Measurements from ENCODE around the gene AGT. TPM values are rescaled to one million over a fixed set of nuclear protein-coding genes. Genes with fewer than 3 reads are reported as not detected.
"Not testable (repeated sequence)": the region's sequence is repeated elsewhere in the genome, so short reads cannot be mapped to it uniquely, and the experiment has no call there.

Gene AGT
- polyA plus RNA-seq, 12 donors, result 4.3 to 33.9 (median 15.0) TPM; not detected in 1

DNA sequence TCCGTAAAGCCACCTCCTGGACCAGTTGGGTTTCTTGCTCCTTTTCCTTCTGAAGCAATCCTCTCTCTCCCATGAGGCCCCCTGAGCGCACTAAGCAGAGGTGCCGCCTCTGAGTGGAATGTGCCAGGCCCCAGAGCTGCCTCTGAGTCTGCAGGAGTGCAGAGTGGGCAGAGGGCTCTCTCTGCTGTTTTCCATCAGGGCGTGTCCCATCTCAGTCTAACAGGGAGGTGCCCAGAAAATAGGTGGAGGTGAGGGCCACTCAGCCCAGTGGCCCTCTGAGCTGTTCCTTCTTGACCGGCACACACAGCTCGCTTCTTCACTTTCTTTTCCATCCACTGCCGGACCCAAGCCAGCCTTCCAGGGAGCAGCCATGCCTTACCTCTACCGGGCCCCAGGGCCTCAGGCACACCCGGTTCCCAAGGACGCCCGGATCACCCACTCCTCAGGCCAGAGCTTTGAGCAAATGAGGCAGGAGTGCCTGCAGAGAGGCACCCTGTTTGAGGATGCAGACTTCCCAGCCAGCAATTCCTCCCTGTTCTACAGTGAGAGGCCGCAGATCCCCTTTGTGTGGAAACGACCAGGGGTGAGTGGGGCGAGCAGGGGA lies 33.3 kb upstream of the AGT start, which contains the start of gene CAPN9:
TSS of gene CAPN9 (plus strand) at position 262 of the 604 bp plus-strand sequence. CDS start at position 371, 109 bp downstream.
- DNase-seq, result no peak

GRCh38 chr1:230746617-230747016 lies 32.7 kb upstream of the AGT start:
- DNase-seq, result no peak

DNA sequence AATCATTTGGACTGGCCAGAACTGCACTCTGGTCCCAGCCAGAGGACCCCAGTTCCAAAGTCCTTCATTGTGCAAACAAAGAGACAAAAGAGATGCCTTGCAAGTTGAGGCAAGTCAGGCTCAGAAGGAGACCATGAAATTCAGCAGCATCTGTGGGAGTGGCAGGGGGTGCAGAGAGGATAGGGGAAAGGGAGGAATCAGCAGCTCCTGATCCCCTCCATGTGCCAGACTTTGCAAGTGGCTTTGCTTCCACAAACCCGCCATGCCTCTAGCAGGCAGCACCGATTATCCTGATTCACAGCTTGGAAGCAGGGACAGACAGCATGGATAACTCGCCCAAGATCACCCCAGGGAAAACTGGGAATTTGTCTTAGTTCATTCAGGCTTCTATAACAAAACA lies 31.1 kb upstream of the AGT start:
- no peak for DNase-seq

DNA sequence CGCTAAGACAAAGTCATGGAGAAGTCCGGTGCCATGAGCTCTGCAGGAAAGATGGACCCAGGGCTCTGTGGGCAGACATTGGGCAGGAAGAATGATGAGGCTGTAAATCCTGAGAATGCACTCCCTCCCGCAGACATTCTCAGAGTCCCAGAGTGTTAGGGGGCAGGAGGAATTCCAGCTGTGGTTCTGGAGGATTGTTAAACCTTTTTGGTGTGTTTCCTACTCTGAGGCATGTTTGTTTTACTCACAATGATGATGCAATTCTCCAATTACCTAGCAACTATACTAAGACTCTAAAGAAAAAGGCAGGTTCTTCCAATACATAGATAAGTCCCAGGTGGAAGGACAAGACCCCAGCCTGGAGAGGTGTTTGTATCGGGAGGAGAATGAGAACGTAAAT lies 30.5 kb upstream of the AGT start:
- no peak for DNase-seq

DNA sequence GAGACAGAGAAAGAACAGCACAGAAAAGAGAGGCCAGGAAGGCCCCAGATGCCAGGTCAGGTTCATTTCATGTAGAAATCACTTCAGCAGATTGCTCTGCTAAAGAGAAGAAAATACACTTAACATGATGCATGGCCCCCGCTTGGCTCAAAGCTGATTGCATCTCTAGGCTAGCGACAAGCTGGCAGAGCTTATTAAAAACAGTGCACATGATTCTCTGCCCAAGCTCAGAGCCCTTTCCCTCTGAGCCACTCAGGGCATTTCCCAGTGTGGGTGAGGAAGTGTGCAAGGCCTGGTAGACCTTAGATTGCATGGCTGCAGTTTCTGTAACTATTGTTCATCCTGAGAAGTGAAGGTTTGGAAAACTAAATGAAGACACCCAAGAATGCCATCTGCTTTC lies 30.0 kb upstream of the AGT start:
- no peak for DNase-seq

- DNase-seq, result no peak
These were observed 25.8 kb upstream of the AGT start for GRCh38 chr1:230739564-230740290.

DNA sequence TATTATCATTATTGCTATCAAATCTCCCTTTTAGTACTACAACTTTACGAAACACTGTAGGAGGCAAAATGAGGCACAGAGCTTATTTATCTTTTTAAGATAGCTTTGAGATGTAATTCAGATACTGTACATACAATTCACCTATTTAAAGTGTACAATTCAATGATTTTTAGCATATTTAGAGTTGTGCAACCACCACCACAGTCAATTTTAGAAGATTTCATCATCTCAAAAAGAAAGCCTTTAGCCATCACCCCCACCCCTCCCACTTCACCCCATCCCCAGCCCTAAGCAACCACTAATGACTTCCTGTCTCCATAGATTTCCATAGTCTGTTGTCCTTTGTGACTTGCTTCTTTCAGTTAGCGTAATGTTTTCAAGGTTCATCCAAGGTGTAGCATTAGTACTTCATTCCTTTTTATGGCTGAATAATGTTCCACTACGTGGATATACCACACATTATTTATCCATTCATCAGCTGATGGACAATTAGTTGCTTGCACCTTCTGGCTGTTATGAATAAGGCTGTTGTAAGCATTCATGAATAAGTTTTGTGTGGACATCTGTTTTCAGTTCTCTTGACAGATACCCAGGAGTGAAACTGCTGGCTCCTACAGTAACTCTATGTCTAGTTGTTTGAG lies 23.8 kb upstream of the AGT start:
- DNase-seq, result no peak

GRCh38 chr1:230735447-230735846 lies 21.5 kb upstream of the AGT start:
- no peak for DNase-seq

DNA sequence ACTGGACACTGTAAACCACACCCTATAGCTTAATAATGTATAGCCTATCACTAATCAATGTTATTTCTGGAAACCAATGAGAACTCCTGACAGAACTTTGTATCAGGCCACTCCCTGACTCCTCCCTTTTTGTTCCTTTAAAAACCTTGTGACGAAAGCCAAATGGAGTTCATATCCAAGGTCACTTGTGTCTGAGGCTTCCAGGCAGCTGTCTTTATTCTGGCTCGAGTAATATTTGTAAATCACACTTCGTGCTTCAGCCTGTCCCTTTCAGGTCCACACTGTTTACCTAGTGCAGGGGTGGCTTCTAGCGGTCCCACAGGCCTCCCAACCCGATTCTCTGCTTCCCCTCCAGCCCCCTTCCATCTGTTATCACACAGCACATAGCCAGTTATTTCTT lies 17.1 kb upstream of the AGT start:
- DNase-seq, result no peak

DNA sequence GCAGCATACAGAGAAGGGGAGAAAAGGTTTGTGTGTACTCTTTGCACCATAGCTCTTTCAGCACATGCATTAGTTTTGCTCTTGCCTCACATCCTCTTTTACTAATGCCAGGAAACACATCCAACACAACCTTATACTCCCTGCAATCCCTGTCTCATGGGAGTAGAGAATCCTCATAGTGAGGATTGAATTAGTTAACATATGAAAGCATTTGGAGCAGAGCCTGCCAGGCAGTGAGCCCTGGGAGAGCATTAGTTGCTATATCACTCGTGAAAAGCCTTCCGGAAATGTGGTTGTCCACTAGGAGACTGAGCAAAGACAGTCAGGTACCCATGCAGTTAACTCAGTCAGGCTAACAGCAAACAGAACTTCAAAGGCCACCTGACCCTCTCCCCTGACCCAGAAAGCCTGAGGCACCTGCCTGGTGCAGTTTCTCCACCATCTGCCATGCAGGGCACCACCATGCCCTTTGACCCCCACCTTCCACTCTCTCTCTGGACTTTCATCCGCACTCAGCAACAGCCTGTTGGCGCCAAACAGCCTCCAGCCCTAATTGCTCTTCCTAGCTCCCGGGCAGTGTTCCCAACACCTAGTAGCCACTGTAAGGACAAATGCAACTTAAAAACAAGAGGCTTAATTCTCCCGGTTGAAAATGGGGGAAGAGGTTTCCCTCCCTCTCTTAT lies 14.9 kb upstream of the AGT start:
- peak; percentile 35 for DNase-seq

GRCh38 chr1:230725256-230726012 lies 11.5 kb upstream of the AGT start:
- peak; percentile 17 for DNase-seq

DNA sequence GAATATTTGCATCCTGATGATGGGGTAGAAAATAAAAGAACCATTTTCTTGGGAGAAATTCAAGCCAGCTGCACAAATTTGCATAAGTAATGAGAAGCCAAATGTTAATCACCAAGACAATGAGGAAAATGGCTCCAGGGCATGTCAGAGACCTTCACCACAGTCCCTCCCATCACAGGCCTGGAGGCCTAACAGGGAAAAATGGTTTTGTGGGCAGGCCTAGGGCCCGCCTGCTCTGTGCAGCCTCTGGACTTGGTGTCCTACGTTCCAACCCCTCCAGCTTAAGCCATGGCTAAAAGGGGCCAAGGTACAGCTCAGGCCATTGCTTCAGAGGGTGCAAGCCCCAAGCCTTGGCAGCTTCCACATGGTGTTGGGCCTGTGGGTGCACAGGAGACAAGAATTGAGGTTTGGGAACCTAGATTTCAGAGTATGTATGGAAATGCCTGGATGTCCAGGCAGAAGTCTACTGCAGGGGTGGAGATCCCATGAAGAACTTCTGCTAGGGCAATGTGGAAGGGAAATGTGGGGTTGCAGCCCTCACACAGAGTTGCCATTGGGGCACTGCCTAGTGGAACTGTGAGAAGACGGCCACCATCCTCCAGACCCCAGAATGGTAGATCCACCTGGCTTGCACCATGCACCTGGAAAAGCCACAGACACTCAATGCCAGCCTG lies 8.1 kb upstream of the AGT start:
- not testable (repeated sequence) for DNase-seq

DNA sequence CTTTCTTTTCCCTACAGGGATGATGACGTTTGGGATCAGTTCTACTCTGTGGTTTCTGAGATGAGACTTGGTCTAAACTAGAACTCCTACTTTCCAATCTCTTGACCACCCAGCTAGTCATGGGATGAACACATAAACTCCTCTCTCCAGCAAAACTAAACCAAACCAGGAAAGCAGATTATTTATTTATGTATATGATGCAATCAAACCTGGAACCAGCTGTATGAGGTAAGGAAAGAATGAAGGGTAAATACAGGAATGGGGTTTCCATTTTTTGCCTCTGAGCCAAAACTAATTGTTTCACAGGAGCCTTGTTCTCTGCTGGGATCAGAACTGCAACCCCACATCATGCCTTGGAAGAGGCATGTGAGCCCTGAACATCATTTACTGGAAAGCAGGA lies 3.3 kb upstream of the AGT start:
- DNase-seq, result no peak

DNA sequence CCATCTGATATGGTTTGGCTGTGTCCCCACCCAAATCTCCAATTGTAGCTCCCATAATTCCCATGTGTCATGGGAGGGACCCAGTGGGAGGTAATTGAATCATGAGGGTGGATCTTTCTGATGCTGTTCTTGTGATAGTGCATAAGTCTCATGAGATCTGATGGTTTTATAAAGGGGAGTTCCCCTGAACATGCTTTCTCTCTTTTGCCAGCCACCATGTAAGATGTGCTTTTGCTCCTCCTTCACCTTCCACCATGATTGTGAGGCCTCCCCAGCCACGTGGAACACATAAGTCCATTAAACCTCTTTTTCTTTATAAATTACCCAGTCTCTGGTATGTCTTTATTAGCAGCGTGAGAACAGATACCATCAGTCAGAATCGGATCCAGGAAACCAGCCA lies 2.5 kb upstream of the AGT start:
- not testable (repeated sequence) for DNase-seq

- no peak for DNase-seq
These were observed 1.6 kb upstream of the AGT start for GRCh38 chr1:230715510-230715909.

- no peak for DNase-seq
These were observed 391 bp downstream of the AGT start for GRCh38 chr1:230713547-230713914.

DNA sequence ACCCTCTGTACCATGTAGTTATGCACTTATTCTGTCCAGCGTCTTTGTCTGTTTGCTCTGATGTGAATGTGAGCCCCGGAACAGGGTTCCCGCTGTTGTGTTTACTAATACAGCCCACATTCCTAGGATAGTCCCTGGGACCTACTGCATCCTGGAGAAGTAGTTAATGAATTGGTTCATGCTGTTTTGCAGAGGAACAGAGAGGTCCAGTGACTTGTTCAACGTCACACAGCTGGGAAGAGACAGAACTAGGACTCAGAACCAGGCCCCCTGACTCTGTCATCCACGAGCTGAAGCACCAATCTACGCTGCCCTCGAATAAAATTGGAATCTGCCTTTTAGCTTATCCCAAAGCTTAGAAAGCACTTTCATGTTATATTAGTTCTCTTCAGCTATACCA lies 784 bp downstream of the AGT start:
- no peak for DNase-seq

- DNase-seq, result no peak
These were observed 1.4 kb downstream of the AGT start for GRCh38 chr1:230712470-230712942.

DNA sequence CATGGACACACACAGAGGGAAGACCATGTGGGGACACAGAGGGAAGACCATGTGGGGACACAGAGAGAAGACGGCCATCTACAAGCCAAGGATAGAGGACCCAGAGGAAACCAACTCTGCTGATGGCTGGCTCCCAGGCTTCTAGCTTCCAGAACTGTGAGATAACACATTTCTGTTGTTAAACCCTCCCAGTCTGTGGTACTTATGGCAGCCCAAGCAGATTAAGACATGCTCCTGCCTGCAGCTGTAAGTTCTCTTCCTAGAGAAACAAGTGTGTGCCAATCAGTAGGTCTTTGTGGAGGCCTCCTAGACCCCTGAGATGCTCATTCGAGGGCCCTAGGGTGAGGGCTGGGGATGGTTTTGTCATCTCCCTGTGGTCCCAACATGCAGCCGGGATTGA lies 2.7 kb downstream of the AGT start:
- DNase-seq, result no peak

DNA sequence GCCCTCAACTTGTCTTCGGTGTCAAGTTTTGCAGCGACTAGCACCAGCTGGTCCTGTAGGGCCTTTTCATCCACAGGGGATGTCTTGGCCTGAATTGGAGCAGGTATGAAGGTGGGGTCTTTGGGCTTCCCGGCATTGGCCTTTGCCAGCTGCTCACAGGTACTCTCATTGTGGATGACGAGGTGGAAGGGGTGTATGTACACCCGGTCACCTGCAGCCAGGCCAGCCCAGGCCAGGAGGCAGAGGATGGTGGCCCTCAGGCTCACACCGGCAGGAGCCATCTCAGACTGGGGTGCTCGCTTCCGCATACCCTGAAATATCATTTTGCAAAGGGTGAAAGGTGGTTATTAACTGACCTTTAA lies 3.4 kb downstream of the AGT start:
- no peak for DNase-seq
